Measurements from ENCODE around the gene TRAF3IP3.

DNA sequence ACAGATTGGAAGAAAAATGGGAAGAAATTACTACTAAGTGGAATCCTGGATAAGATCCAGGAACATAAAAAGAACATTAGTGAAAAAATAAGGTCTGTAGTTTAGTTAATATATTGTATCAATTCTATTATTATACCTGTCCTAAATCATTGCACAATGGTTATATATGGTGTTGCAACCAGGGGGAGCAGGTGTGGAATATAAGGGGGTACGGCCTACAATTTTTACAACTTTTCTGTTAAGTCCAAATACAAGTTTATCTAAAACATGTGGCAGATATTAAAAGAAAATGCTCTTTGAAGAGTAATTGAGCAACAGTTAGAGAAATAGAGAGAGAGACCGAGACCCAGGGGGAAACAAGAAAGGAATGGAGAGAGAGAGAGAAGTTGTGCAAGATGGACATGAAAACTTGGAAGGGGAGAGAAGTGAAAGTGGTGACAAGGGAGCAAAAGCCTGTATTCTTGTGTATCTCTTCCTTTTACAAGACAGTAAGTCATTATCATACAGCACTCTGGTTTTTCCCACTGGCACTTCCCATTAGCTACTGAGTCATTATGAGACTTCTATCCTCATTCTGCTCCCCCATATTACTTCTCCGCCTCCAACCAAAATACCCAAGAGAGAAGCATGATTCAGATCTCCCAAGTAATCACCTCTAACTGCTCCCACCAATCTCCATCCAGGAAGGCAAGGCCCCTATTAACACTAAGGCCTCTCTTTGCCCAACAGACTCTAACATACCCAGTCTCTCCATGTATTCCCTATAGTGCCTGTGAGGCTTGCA, 22.3 kb upstream of the TRAF3IP3 start:
- TF ChIP-seq, protein P1, sequence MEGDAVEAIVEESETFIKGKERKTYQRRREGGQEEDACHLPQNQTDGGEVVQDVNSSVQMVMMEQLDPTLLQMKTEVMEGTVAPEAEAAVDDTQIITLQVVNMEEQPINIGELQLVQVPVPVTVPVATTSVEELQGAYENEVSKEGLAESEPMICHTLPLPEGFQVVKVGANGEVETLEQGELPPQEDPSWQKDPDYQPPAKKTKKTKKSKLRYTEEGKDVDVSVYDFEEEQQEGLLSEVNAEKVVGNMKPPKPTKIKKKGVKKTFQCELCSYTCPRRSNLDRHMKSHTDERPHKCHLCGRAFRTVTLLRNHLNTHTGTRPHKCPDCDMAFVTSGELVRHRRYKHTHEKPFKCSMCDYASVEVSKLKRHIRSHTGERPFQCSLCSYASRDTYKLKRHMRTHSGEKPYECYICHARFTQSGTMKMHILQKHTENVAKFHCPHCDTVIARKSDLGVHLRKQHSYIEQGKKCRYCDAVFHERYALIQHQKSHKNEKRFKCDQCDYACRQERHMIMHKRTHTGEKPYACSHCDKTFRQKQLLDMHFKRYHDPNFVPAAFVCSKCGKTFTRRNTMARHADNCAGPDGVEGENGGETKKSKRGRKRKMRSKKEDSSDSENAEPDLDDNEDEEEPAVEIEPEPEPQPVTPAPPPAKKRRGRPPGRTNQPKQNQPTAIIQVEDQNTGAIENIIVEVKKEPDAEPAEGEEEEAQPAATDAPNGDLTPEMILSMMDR (IDR thresholded peaks at IDR 0.05 in 2 of 3, conservative IDR thresholded peaks at IDR 0.05 in 1 of 3; ENCODE audit: borderline replicate concordance in 1 of 3, insufficient read depth in 1 of 3, low read depth in 2 of 3, low read length in 2 of 3), result no peak
- TF ChIP-seq POLR2AphosphoS5 (IDR thresholded peaks at IDR 0.05; ENCODE audit: low read depth, low read length), result no peak
